ENCODE results near the gene TMEM219.

TMEM219 gene

DNA sequence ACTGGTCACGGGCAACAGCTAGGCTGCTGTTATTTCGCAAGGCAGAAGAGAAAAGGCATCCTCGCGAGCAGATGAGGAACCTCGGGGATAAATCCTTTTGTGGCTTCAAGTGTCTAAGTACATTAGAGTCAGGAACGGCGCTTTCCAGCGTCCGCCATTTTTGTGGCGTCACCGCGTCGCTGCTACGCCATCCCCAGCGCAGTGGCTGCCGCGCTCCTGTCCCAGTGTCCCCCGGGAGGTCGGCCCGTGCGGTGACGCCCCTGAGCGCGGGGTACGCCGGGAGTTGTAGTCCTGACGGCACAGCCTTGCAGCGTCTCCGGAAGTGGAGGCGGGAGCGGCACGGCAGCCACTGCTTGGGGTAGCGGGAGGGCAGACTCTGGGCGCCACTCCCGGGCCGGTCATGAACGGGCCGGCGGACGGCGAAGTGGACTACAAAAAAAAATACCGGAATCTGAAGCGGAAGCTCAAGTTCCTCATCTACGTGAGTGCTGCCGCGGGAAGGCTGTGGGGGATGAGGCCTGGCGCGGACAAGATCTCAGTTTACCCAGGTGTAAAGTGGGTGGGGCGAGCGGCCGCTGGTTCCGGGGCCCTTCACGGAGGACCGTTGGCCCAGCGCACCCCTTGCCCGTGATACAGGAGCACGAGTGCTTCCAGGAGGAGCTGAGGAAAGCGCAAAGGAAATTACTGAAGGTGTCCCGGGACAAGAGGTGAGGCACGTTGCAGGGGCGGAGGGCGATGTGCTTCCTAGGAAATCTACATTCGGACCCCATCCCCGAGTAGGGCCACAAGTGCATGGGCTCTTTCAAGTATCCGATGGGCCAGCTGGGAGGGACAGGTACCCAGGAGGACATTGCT lies 34.3 kb downstream of the TMEM219 start, which contains the start of gene INO80E:
Gene INO80E, plus strand, starts transcription at position 331 of the 855 bp plus-strand sequence. Its CDS starts 70 bp downstream, at position 401.
- TF ChIP-seq, protein P1, sequence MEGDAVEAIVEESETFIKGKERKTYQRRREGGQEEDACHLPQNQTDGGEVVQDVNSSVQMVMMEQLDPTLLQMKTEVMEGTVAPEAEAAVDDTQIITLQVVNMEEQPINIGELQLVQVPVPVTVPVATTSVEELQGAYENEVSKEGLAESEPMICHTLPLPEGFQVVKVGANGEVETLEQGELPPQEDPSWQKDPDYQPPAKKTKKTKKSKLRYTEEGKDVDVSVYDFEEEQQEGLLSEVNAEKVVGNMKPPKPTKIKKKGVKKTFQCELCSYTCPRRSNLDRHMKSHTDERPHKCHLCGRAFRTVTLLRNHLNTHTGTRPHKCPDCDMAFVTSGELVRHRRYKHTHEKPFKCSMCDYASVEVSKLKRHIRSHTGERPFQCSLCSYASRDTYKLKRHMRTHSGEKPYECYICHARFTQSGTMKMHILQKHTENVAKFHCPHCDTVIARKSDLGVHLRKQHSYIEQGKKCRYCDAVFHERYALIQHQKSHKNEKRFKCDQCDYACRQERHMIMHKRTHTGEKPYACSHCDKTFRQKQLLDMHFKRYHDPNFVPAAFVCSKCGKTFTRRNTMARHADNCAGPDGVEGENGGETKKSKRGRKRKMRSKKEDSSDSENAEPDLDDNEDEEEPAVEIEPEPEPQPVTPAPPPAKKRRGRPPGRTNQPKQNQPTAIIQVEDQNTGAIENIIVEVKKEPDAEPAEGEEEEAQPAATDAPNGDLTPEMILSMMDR (IDR thresholded peaks at IDR 0.05; ENCODE audit: insufficient read depth, low read depth, low read length, missing control alignments), result no peak

DNA sequence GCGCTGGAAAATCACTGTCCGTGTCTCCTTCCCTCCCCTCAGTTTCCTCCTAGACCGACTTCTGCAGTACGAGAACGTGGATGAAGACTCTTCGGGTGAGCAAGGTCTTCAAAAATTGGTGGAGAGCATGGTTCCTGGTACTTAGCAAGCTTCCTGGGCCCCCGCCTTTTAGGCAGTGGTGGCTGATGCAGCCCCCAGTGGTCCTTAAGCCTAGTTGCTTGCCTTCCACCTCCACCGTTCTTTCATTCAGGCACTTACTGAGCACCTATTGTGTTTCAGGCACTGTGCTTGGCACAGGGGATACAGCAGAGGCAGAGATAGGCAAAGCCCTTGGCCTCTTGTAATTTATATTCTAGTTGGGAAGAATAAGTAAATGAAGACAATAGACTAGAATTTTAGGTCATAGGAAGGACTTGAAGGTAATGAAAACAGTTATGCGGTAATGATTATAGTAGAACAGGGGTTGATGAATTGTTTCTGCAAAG lies 34.9 kb downstream of the TMEM219 start:
- H3K4me3 ChIP-seq (ENCODE audit: low read depth, low read length), result peak overlapping the region; percentile 83
- peak; percentile 35 for DNase-seq (ENCODE audit: low read depth)
- TF ChIP-seq, protein P1 (IDR thresholded peaks at IDR 0.05; ENCODE audit: insufficient read depth, low read depth, low read length, missing control alignments), result no peak

More for the DNA sequence above, 34.3 kb downstream of the TMEM219 start, which contains the start of gene INO80E:
- peak; percentile 99 for DNase-seq (ENCODE audit: low read depth)
- peak within 1 kb of the TSS; percentile 83 for H3K4me3 ChIP-seq (ENCODE audit: low read depth, low read length)

DNA sequence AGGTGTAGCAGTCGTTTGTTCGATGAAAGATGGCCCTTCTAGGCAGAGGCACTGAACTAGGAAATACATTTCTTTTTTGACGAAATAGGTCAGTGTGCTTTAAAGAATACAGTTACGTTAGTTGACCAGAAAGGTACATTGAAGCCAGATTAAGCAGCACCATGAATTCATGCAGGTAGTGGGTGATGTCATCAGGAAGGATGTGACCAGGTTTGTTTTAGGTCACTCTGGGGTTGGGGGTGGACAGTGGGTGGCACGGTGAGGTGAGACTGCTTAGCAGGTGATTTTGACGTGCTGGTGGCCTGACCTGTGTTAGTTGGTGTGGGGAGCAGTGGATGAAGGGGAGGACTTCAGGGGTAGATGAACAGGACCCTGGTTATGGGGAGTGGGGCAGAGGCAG lies 37.7 kb downstream of the TMEM219 start:
- no peak for DNase-seq (ENCODE audit: low read depth)
- TF ChIP-seq, protein P1 (IDR thresholded peaks at IDR 0.05; ENCODE audit: insufficient read depth, low read depth, low read length, missing control alignments), result no peak
- no peak overlapping the region for H3K4me3 ChIP-seq (ENCODE audit: low read depth, low read length)

DNA sequence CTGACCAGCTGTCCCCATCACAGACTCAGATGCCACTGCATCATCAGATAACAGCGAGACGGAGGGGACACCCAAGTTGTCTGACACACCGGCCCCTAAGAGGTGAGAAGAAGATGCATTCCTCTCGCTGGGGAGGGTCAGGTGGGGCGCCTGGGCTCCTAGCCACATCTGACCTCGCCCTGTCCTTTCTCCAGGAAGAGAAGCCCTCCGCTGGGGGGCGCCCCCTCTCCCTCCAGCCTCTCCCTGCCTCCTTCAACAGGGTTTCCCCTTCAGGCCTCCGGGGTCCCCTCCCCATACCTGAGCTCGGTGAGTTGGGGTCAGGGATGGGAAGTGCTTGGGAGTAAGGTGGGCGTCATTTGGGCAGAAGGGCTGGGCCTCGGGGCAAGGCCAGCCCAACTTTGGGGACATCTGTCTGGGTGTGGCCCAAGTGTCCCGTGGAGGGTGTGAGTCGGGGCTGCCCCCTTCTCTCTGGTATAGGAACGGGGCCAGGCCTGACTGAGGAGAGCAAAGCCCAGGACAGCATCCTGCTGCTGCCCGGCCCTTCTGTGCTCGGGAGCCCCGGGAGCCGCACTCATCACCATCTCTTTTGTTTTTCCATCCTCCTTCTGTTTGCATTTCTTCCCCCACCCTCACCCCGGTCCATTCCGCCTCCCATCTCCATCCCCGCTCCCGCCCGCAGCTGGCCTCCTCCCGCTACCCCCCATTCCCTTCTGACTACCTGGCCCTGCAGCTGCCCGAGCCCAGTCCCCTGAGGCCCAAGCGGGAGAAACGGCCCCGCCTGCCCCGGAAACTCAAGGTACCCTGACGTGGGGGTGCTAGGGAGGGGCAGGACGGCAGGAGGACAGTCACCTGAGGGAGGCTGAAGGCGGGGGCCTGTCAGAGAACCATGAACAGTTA lies 39.1 kb downstream of the TMEM219 start:
- TF ChIP-seq, protein P1 (IDR thresholded peaks at IDR 0.05; ENCODE audit: insufficient read depth, low read depth, low read length, missing control alignments), result no peak

DNA sequence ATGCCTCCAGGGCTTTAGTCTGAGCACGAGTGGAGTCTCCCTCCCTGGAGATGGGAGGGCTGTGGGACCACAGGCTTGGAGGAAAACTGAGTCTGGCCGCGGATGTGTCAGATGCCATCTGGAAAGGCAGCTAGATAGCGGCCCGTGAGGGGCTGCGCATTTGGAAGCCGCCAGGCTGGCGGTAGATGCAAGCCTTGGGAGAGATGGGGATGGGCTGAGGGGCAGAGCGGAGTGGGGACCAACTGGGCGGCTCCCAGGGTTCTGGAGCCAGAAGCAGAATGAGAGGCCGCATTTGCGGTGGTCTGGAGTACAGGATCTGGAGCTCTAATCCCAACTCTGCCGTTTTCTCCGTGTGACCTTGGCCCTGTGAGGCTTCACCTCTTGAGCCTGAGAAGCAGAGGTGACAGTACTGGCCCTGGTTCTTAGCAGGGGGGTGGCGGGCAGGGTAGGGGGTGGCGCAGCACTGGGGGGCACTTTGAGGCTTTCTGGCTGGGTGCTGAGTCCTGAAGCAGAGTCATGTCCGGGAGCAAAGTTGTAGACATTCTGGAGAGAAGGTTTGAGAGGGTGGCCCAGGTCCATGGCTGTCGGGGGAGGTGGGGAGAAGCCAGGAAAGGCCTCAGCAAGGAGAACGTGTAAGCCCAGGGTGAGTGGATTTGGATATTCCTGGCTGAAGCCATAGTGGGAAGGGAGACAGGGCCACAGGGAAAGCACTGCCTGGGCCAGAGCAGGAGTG lies 40.9 kb downstream of the TMEM219 start:
- TF ChIP-seq, protein P1 (IDR thresholded peaks at IDR 0.05; ENCODE audit: insufficient read depth, low read depth, low read length, missing control alignments), result no peak
- no peak for DNase-seq (ENCODE audit: low read depth)
- no peak overlapping the region for H3K4me3 ChIP-seq (ENCODE audit: low read depth, low read length)

More for the DNA sequence above, 39.1 kb downstream of the TMEM219 start:
- no peak overlapping the region for H3K4me3 ChIP-seq (ENCODE audit: low read depth, low read length)
- DNase-seq (ENCODE audit: low read depth), result no peak
